K562 (cell line): Measurements from ENCODE around the gene RXRA. TPM values are rescaled to one million over a fixed set of nuclear protein-coding genes. Genes with fewer than 3 reads are reported as not detected.
A peak's percentile ranks its signal among the peaks of the same experiment; 100 is the strongest.

ENCODE experiments used
- ATAC-seq: fragments of 200-7000 bp; cut with Tn5 transposase; 3 replicates; pipeline ENCODE4 v1.9.1; 2020; ENCODE audit warnings: moderate library complexity
- BruUV-seq: library from RNA; stranded (reverse); fragments of 400-500 nt; replicated peaks from 2 replicates; lab custom pipeline; 2021; lab: Mats Ljungman, UMichigan
- CTCF ChIA-PET: fragments of 300-600 bp; formaldehyde crosslinking; extraction: SDS; loops from one replicate; lab custom pipeline; 2021; ENCODE audit warnings: low intra/inter-chr PET ratio; lab: Yijun Ruan, JAX
- POLR2A ChIA-PET: fragments of 300-600, 350-650 bp; sonication (Branson Sonifier 250); formaldehyde crosslinking; extraction: SDS; loops from one replicate; lab custom pipeline; 2021; ENCODE audit warnings: antibody characterized with exemption, inconsistent platforms; lab: Yijun Ruan, JAX
- DNase-seq, 4 experiments: peaks; one replicate each; pipeline versions ENCODE4 v3.0.0 to v3.0.0-alpha.2; 2011 to 2018; ENCODE audit warnings: low spot score in 3 of 4, mixed read lengths in 3 of 4; ENCODE audit errors: extremely low read depth in 1 of 4
- FAIRE-seq: peaks from 2 replicates; lab custom pipeline; 2011; peaks lifted over from hg19 to GRCh38; lab: Jason Lieb, UNC
- H2AFZ ChIP-seq: 2 replicates; pipeline ENCODE4 v1.6.0; 2011; ENCODE audit warnings: low read depth, low read length, control low read depth, inconsistent platforms
- H3K27ac ChIP-seq: fragments of 200-600 bp; 3 replicates; pipeline ENCODE4 v1.8.0; 2011; ENCODE audit warnings: low read depth, mild to moderate bottlenecking, control low read depth, inconsistent platforms, low read length, moderate library complexity, mixed read lengths; ENCODE audit errors: extremely low read depth
- H3K27me3 ChIP-seq, 2 experiments: fragments of 300-600 bp in 1 of 2; 2 replicates in 1 of 2; 3 replicates in 1 of 2; pipeline versions ENCODE4 v1.6.0 to v1.8.0; 2011; ENCODE audit warnings: inconsistent platforms in 2 of 2, low read length in 2 of 2, mild to moderate bottlenecking in 1 of 2, mixed read lengths in 1 of 2, moderate library complexity in 1 of 2; ENCODE audit not compliant: control insufficient read depth in 2 of 2, insufficient read depth in 2 of 2
- H3K36me3 ChIP-seq: fragments of 300-600 bp; 3 replicates; pipeline ENCODE4 v1.8.0; 2011; ENCODE audit warnings: mild to moderate bottlenecking, low read length, inconsistent platforms; ENCODE audit not compliant: control insufficient read depth, insufficient read depth
- H3K4me1 ChIP-seq, 2 experiments: fragments of 200-600 bp in 1 of 2; replicated peaks in 1 of 2; 2 replicates in 1 of 2; 3 replicates in 1 of 2; pipeline versions ENCODE4 v1.5.1 to v1.8.0; 2011; ENCODE audit warnings: inconsistent platforms in 2 of 2, low read length in 2 of 2, mild to moderate bottlenecking in 1 of 2, mixed read lengths in 1 of 2, moderate library complexity in 1 of 2; ENCODE audit not compliant: control insufficient read depth in 2 of 2, insufficient read depth in 2 of 2
- H3K4me2 ChIP-seq: 2 replicates; pipeline ENCODE4 v1.6.1; 2011; ENCODE audit warnings: low read length, control low read depth, inconsistent platforms, mixed read lengths; ENCODE audit not compliant: insufficient read depth
- H3K4me3 ChIP-seq: fragments of 200-600 bp; sonication (generic), shearing (Covaris generic); 2 replicates; pipeline ENCODE4 v1.5.1; 2016; ENCODE audit warnings: control low read depth, inconsistent platforms
- H3K79me2 ChIP-seq: fragments of 200-600 bp; 3 replicates; pipeline ENCODE4 v1.8.0; 2011; ENCODE audit warnings: low read length, inconsistent platforms; ENCODE audit not compliant: control insufficient read depth, insufficient read depth
- H3K9ac ChIP-seq, 2 experiments: 2 replicates each; pipeline versions ENCODE4 v1.6.0 to v1.6.1; 2011; ENCODE audit warnings: low read depth in 2 of 2, low read length in 2 of 2, control low read depth in 1 of 2, inconsistent platforms in 1 of 2, mild to moderate bottlenecking in 1 of 2, mixed read lengths in 1 of 2; ENCODE audit not compliant: insufficient read depth in 1 of 2
- H3K9me1 ChIP-seq: one replicate; pipeline ENCODE4 v1.6.0; 2011; ENCODE audit warnings: inconsistent platforms, mild to moderate bottlenecking, low read length, moderate library complexity; ENCODE audit not compliant: control insufficient read depth, insufficient read depth
- H3K9me3 ChIP-seq: replicated peaks from 2 replicates; pipeline ENCODE4 v1.5.1; 2011; ENCODE audit warnings: low read depth, low read length, inconsistent platforms; ENCODE audit not compliant: control insufficient read depth, insufficient read depth
- H4K20me1 ChIP-seq: replicated peaks from 2 replicates; pipeline ENCODE4 v1.6.1; 2011; ENCODE audit warnings: low read length, inconsistent platforms, mixed read lengths; ENCODE audit not compliant: control insufficient read depth, insufficient read depth
- NR2C1 ChIP-seq, 2 experiments: fragments of 450-650 bp; IDR thresholded peaks; 2 replicates each; pipeline ENCODE4 v1.6.1; 2017; ENCODE audit warnings: mild to moderate bottlenecking in 2 of 2, antibody characterized with exemption in 1 of 2, inconsistent platforms in 1 of 2, missing compliant biosample characterization in 1 of 2, missing genetic modification characterization in 1 of 2
- ZNF232 ChIP-seq: sonication (generic); formaldehyde crosslinking; IDR thresholded peaks from 2 replicates; pipeline ENCODE4 v1.8.0; 2022; ENCODE audit warnings: mild to moderate bottlenecking, missing genetic modification reagents
- WGBS: fragments of 100-300 bp; shearing (Covaris generic); methylation state at CpG from one replicate; pipeline ENCODE4 v1.1.6; 2016; ENCODE audit warnings: low coverage, mixed read lengths; ENCODE audit not compliant: insufficient coverage; ENCODE audit errors: missing lambda C conversion rate; 5-methylcytosine and 5-hydroxymethylcytosine counted together
- in situ Hi-C: fragments of 300-500 bp; cut with MboI; formaldehyde crosslinking; loops from 4 replicates; pipeline ENCODE4 v1.15.0; 2018; ENCODE audit warnings: inconsistent platforms, mixed read lengths
- intact Hi-C: fragments of 100-400 bp; cut with micrococcal nuclease; formaldehyde crosslinking; loops from 2 replicates; pipeline ENCODE4 v1.14.2; 2022
- polyA plus RNA-seq, 8 experiments: library from polyadenylated mRNA; depleted of rRNA in 4 of 8; stranded (reverse) in 5 of 8; unstranded in 3 of 8; fragments of >200 nt; fragmentation: Nextera tagmentation in 2 of 8; fragmentation: Illumina TruSeq in 1 of 8; extraction: Ambion mirVana in 2 of 8; extraction: Trizol in 1 of 8; gene quantifications; 2 replicates each; pipeline versions ENCODE4 v1.2.1 to v1.2.3, GENCODE V29; 2011 to 2014; ENCODE audit warnings: inconsistent platforms in 1 of 8, missing spikeins in 1 of 8
- total RNA-seq, 7 experiments: library from RNA; depleted of rRNA in 6 of 7; stranded (reverse); fragments of >200 nt in 6 of 7; fragmentation: Illumina TruSeq in 2 of 7; extraction: Trizol in 2 of 7; gene quantifications; 2 replicates each; pipeline versions ENCODE4 v1.2.1 to v1.2.3, GENCODE V29; 2011 to 2021; ENCODE audit warnings: low replicate concordance in 1 of 7
- TF ChIP-seq, protein P1 (sequence below): fragments of 450-650 bp; formaldehyde crosslinking; IDR thresholded peaks from 2 replicates; pipeline ENCODE4 v1.4.0; 2020; ENCODE audit warnings: mild to moderate bottlenecking, mixed read lengths

Gene RXRA
- total and polyA plus RNA-seq, 9 of the 15 experiments (the other 6 are each of a cell fraction or from before 2014, with no cell fraction given) = 0.35 to 23.6 (median 4.6) TPM

DNA sequence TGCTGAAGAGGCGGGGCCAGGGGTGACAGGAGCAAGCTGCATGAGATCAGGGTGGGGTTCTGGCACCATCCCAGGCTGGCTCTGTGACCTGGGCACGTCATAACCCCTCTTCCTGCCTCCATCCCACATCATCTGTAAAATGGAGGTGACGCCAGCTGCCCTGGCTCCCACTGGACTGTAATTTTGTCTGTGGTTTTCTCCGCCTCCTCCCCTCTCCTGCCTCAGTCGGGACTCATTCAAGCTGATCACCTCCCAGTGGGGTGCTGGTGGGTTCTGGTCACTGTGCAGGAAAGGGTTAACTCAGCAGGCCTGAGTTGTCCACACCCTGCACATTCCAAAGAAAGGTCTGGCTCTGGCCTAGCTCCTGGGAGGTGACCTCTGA, 128.2 kb downstream of the RXRA start:
- Histone ChIP-seq H3K79me2 (no peaks in the 10 kb centered on the region), H3K36me3 (no peaks in the 10 kb centered on the region), H3K9ac (no peak overlapping the region), H3K9me3 (0 out of 2 replicates have a peak, but pooled peaks cover under 1% of the 10 kb centered on the region), H3K4me3 (no peak overlapping the region), H3K9me1 (no peaks in the 10 kb centered on the region), H3K27ac (no peak overlapping the region), H3K4me2 (no peak overlapping the region), H3K4me1 (peaks cover 0 to 38% of the 10 kb centered on the region in 2 experiments; a peak in 3 of 5 replicates), H2AFZ (no peak overlapping the region), H4K20me1 (0 out of 2 replicates have a peak, but pooled peaks cover 6% of the 10 kb centered on the region), H3K27me3 (peaks cover 0 to 5% of the 10 kb centered on the region in 2 experiments; a peak in 1 of 5 replicates)
- ATAC-seq (no peak), FAIRE-seq (peak; percentile 11), DNase-seq (no peak)
- in situ Hi-C loops = no loop called here
- intact Hi-C loops = no loop called here
- ChIA-PET CTCF (no interaction called here), POLR2A (no interaction called here)
- no TSS peak for BruUV-seq
- TF ChIP-seq NR2C1 (IDR thresholded peaks at IDR 0.05) (no peak), NR2C1 (tag; IDR thresholded peaks at IDR 0.05) (0 out of 2 replicates have a peak, but pooled peaks have one; percentile 22), ZNF232 (CRISPR knock-in tag) (no peak)
- TF ChIP-seq, protein P1, sequence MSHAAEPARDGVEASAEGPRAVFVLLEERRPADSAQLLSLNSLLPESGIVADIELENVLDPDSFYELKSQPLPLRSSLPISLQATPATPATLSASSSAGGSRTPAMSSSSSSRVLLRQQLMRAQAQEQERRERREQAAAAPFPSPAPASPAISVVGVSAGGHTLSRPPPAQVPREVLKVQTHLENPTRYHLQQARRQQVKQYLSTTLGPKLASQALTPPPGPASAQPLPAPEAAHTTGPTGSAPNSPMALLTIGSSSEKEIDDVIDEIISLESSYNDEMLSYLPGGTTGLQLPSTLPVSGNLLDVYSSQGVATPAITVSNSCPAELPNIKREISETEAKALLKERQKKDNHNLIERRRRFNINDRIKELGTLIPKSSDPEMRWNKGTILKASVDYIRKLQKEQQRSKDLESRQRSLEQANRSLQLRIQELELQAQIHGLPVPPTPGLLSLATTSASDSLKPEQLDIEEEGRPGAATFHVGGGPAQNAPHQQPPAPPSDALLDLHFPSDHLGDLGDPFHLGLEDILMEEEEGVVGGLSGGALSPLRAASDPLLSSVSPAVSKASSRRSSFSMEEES = no peak
- WGBS = 57% methylated on average over 5 of the region's 5 CpGs
